ENCODE data around the gene RCAN1.

DNA sequence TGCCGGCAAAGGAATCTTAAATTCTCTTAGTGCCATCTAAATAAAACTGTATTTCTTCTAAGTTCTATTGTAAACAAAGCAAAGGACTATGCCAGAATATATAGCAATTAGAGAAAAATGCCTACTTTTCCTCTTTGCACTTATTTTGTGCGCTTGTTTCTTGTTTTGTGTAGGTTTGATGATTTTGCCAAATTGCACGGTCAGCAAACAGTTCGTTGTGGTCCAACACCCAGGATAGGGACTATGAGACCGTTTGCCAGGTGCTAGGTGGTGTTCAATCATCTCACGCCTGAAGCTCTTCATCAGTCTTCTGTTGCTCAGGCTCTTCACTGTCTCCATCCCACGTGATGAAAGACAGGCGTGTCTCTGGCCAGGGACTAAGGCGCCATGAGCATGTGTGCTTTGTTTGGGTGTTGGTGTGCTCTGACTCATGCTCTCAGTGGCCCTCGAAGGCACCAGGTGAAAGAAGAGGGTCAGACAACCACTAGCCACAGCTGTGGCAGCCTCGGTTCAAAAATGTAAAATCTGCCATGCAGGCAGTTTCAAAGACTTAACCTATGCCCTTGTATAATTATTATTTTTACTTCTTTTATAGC lies 66.0 kb downstream of the RCAN1 start:
- TF ChIP-seq POLR2A (IDR thresholded peaks at IDR 0.05; ENCODE audit: low read depth, low read length) (no peak), POLR2AphosphoS5 (IDR thresholded peaks at IDR 0.05; ENCODE audit: low read depth, low read length) (no peak), TAF1 (IDR thresholded peaks at IDR 0.05; ENCODE audit: borderline replicate concordance, low read depth, low read length) (no peak)
